Measurements from ENCODE around the gene MRPL1.

DNA sequence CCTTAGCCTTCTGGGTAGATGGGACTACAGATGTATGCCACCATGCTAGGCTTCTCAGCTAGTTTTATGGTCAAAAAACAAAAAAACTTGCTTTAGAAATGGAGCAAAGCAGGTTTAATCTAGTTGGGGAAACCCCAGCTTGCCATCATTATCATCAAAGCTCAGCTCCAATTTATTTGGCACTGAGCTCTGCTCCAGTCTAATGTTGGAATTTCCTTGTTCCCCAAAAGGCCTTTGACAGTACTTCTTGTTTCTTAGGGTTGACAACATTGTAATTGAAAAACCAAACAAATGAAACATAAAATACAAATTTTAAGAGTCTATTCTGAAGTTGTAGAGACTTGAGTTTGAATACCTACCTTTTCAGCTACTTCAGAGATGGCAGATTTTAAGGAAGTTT, 48.0 kb downstream of the MRPL1 start:
- TF ChIP-seq VEZF1 (CRISPR knock-in tag; IDR thresholded peaks at IDR 0.05) (no peak), ZFP36 (IDR thresholded peaks at IDR 0.05; ENCODE audit: low read depth, low read length, partially characterized antibody) (no peak), CTCF (IDR thresholded peaks at IDR 0.05 in 2 of 3, conservative IDR thresholded peaks at IDR 0.05 in 1 of 3; ENCODE audit: insufficient read depth in 2 of 3, low read depth in 1 of 3, low read length in 3 of 3) (no peak), ZKSCAN1 (IDR thresholded peaks at IDR 0.05; ENCODE audit: low read depth, low read length) (no peak), ZBTB1 (CRISPR knock-in tag; IDR thresholded peaks at IDR 0.05; ENCODE audit: borderline replicate concordance, low read depth) (no peak)
- TF ChIP-seq, protein P1, sequence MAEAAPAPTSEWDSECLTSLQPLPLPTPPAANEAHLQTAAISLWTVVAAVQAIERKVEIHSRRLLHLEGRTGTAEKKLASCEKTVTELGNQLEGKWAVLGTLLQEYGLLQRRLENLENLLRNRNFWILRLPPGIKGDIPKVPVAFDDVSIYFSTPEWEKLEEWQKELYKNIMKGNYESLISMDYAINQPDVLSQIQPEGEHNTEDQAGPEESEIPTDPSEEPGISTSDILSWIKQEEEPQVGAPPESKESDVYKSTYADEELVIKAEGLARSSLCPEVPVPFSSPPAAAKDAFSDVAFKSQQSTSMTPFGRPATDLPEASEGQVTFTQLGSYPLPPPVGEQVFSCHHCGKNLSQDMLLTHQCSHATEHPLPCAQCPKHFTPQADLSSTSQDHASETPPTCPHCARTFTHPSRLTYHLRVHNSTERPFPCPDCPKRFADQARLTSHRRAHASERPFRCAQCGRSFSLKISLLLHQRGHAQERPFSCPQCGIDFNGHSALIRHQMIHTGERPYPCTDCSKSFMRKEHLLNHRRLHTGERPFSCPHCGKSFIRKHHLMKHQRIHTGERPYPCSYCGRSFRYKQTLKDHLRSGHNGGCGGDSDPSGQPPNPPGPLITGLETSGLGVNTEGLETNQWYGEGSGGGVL (CRISPR knock-in tag; IDR thresholded peaks at IDR 0.05): no peak

Measured in K562 (cell line).